ENCODE results near the gene FTCDNL1.

Gene FTCDNL1

DNA sequence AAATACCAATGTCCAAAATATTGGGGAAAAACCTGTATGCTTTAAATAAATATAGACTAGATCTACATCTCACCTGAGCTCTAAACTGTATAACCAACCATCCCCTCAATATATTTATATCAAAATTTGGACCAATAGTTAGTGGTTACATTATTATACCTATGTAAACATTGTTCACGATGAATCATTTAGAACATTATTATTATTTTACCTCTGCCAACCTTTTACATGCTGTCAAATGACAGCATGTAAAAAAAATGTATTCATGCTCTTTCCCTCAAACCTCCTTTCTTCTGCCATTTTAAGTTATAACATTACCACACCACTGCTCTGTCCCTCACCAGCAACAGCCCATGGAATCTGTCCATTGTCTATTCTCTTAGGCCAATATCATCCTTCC lies 9.6 kb downstream of the FTCDNL1 start:
- no peak for DNase-seq

DNA sequence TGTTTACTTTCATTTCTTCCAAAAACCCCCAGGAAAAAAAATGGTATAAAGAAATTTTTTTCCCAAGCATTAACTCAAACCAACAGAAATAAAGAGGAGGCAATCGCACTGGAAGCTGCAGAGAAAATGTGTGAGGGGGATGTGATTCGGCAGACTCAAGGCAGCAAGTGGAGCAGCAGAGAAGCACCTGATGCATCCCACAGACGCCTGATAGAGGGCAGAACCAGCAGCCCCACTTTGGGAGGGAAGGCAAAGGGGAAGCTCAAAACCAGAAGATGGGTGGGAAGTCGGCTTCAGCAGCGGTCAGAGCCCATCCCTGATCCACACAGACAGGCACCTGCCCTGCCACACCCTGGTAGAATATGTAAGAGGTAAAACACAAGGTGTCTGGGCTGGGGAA lies 12.6 kb downstream of the FTCDNL1 start:
- no peak for DNase-seq

DNA sequence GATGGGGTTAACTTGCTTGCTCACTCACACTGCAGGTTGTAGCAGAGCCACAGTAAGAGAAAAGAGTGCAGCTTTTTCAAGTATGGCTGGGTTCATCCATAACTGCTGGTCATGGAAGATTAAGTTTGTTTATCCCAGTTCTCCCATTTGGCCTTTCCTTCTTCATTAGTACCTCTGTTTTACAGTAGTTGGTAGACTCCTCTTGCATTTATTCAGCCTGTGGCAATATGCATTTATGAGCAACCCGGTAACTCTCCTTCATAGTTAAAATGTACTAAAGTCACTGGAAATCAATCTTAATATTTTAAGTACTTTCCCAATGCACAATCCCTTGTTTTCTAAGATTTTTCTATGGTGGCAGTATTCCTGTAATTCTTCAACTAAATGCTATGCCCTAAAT lies 14.0 kb downstream of the FTCDNL1 start:
- DNase-seq, result no peak

DNA sequence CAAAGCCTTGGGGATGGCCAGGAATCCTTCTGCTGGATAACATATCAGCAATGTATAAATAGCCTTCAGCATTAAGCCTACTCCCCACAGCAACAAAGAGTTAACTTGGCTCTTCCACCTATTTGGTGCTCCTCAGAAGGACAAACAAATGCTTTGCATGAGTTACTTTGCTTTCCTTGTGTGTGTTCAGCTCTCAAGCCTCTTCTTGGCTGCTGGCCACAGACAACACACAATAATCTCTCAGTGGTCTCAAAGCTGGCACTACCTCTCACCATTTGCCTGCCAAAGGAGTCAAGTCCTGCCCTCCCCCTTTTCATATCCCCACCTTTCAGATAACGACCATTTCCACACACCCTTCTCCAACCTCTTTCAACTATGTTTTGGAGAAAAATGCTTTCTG lies 17.5 kb downstream of the FTCDNL1 start:
- no peak for DNase-seq

DNA sequence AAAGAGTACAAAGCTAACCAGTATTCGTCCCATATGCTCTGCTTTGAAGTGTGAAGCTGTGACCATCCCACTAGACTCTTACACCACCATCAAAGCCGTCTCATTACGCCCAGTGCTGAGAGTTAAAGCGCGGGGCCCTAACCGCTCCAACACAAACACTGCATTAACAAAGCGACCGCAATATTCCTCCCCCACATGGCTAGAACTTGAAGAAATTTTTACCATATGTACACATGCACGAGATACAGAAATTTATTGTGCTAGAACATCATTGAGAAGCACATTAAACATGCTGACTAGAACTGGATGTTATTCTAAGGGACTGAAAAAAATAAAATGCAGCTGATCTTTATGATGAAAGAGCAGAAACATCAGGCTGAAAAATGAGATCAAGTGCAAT lies 20.5 kb downstream of the FTCDNL1 start:
- no peak for DNase-seq

DNA sequence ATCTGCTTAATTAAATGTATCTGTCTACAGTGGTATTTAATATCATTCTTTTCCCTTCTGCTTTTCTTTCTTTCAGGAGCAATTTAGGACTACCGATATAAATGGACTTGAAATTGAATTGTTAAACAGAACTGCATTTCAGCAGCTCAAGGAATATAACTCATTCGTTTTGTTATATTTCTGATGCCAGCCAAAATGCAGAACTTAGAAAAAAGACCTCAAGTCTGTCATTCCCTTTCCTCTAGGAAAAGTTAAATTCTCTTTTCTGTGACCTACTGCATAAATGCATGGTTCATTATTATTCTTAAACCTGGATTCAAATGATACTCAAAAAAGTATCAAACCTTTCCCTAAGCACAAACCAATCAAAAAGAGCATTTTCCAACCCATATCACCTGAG lies 21.4 kb downstream of the FTCDNL1 start:
- no peak for DNase-seq

DNA sequence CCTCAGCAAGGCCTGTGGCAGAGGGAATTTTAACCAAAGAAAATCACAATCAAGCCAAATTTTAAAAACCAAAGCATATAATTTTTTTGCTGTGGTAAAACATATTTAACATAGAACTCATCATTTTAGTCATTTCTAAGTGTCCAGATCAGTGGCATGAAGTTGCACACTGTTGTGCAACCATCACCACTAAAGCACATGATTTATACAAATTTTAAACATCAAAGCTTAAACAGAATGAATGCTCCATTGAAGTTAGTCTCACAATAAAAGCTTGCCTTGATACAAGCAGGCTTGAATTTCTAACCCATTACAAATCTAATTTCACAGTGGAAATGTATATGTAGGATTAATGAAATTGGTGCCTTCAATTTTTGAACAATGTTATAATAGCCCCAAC lies 31.2 kb downstream of the FTCDNL1 start:
- DNase-seq, result no peak

DNA sequence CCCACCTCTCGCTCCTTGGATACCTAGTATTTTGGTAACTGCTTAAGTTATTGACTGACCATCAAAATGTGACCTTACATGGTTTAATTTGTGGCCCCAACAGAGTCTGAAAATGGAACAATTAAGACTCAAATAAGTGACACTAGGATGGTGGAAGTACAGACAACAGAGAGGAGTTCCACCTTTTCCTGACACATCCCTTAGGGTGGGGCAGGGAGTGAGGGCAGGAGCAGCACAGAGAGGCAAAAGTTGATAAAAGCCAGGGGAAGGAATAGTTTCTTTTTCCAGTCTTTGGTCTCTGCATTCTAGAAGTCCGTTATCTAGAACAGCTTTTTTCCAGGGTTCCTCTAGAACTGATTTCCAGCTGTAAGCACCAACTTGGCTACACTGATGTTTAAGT lies 32.2 kb downstream of the FTCDNL1 start:
- DNase-seq, result no peak

DNA sequence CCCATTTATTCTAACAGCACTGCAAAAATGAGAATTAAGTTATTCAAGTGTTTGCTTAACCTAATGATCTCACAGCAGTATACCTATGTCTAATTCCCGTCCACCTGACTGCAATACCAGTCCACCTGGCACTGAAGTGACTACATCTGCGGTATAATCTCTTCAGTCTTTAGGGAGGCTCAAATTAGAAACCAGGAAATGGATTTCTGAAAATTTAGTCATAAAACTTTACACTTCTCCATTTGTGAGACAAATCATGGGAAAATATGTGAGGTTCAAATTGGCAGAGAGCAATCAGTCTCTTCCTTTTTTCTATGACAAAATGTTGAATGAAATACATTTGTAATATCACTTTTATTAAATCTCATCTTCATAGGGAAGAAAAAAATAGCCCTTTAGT lies 33.0 kb downstream of the FTCDNL1 start:
- no peak for DNase-seq

DNA sequence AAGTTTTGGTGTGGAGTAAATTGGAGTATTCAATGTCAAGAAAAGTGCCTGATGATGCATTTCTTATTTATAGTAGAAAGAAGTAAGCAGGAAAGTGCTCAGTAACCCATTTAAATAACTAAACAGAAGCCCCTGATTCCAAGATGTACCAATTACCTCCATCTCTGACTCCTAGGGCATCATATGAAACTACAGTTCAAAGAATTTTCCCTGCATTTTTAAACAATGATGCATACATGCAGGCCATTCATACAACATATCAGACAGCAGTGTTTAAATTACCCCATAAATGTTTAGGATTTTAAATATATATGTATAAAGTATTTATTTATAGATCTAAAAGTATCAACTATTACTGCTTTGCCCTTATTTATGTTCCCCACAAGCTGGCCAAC lies 36.2 kb downstream of the FTCDNL1 start:
- DNase-seq, result no peak

DNA sequence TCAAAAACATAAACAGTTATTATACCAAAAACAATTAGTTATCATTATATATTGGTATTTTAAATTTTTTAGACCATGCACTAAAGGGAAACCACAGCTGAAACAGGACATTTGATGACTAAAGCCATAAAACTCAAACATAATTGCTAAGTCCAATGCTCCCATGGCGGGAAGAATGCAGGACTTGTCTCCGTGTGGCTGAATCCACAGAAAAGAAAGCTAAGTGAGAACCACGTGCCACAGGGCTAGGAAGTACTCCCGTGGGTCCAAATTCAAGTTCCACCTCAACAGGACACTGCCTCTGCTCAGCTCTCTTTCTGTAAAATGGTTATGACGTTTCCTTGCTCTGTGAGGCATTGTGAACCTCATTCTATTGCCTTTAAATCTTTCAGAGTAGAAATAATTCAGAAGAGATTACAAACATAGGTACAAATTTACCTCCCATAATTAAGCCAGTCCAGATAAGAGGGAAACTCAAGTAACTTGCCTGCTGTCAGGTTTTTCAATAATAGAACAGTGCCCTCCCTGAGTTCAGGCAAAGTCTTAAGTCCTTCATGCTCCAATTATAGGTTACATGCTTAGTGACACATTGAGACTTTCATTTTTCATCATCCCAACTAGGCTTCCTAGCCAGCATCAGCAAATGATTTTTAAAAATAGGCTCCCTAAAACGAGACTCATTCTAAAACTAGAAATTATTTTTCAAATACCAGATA lies 36.7 kb downstream of the FTCDNL1 start:
- DNase-seq, result no peak

DNA sequence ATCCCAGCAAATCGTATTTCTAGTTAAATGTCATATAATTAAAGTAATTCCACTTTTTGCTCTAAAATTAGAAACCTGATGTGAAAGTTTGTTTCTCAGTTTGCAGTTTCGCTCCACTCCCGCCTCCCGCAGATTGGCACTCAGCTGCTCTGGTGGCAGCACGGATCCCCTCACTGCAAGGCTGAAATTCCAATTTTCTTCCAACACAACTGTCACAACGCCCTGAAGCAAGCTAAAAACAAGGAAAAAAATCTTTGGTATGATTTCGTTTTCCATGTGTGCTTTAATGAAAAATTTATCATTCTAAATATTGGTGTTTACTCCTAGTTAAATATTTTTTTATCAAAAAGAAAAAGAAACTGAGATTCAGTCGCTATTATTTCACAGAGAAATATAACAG lies 38.5 kb downstream of the FTCDNL1 start:
- DNase-seq, result no peak

DNA sequence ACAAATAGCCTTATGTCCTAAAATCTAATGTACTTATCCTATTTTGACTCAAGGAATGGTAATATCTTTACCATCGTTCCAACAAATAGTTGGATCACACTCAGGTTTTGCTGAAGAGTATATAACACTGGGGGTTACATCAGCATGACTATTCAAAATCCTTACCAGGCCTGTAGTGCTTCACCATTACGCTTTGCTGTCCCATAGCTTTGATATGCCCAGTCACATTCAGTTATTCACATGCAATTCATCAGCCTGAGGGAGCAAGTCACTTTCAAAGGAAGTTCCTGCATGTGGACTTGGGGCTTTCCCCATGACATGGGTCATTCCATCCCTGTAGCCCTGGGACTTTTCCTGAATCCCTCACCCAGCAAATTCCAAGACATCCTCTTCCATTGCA lies 39.6 kb downstream of the FTCDNL1 start:
- DNase-seq, result no peak

DNA sequence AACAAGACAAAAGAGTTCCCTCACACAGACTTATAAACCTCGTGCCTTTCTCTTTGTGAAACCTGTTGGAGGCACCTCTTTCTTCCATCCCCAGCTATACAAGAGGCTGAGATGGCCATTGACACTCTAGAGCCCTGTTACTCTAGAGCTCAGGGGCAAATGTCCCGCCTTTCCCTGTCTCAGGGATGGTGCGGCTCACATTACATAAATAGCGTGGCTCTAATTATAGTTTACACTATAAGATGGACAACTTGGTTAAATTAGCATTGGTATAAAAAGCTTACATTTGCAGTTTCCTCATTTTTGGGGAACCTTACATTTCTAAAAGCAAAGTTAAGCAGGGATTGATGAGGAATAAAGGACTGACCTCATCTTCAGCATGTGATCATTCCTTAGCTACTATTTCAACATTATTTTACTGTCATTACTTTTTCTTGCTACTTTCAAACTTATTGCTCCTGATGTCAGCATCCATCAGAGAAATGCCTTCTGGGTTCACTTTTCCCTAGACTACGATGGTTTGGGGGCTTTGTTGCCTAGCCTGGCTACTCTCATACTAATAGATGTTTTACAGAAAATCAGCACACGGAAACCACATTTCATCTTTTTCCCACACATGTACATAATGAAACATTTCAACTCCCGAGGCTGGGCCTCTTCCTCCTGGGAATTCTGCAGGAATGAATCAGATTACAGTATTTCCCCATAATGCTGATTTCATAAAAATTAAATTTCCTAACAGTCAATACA lies 40.4 kb downstream of the FTCDNL1 start:
- no peak for DNase-seq

DNA sequence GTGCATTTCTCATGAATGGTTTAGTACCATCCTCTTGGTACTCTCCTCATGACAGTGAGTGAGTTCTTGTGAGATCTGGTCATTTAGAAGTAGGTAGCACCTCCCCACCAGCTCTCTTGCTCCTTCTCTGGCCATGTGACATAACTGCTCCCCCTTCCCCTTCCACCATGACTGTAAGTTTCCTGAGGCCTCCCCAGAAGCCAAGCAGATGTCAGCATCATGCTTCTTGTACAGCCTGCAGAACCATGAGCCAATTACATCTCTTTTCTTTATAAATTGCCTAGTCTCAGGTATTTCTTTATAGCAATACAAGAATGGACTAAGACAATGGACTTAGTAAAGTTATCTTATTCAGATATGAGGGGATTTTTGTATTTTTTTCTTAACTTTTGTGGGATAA lies 43.0 kb downstream of the FTCDNL1 start:
- DNase-seq, result no peak

DNA sequence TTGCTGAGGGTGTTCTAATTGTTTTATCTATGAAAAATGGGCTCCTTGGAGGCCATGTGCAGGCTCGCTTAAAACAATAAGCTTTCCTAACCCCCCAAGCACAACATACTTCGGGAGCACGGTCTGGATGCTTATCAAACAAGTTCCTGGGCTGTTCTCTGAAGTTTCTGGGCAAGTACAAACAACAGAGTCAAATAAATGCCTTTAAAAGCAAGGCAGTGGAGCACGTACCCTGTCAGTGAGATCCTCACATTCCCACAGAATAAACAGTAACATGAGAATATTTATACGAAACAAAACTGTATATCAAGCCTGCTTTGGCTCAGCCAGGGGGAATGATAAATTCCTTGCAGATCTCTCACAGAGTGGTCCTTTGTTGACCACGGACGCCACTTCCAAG lies 44.8 kb downstream of the FTCDNL1 start:
- DNase-seq, result no peak

DNA sequence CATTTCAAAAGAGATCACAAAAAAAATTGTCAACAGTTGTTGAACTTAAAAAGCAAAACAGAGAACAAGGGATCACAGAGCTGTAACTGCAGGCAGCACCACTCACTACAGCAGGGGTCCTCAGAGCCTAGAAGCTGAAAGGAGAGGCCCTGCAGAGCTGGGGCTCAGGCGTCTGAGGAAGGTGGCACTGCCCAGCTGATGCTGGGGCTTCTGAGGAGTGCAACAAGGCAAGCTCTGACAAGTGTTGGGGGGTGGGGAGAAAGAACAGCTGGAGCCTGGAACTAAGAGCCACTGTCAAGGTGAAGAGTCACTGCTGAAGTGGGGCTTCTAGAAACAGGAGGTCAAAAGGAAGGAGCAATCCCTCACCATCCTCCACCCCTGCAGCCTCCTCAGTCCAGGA lies 46.2 kb downstream of the FTCDNL1 start:
- DNase-seq, result no peak

DNA sequence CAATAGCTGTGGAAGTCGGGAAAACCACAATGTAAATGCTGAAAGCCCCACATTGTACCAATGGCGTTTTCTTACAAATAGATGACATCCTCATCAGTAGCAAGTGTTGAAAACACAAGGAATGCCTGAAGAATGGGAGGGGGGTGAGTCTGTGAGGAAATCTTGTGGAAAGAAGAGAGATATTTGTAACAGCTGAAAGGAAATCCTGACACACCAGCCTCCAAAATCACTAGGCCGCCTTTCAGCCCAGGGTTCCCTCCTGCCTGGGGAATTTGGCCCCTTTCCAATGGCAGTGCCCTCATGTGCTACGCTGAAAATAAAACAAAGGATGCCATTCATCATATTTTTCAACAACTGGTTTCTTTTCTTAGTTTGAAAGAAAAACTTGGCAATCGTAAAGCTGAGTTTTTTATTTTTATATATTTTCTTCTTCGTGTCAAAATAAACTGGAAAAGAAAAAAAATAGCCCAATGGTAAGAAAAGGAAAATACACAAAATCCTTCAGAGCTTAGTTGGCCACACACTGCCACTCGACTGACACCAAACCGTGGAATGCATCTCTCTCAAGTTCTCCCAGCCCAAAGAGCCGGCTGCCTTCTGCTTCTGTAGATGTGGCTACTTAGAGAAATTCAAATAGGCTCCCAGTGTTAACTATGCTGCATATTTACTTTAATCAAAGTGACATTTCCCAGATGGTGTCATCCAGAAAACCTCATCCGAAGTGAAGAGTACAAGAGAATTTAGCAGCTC lies 52.0 kb downstream of the FTCDNL1 start:
- DNase-seq, result no peak

DNA sequence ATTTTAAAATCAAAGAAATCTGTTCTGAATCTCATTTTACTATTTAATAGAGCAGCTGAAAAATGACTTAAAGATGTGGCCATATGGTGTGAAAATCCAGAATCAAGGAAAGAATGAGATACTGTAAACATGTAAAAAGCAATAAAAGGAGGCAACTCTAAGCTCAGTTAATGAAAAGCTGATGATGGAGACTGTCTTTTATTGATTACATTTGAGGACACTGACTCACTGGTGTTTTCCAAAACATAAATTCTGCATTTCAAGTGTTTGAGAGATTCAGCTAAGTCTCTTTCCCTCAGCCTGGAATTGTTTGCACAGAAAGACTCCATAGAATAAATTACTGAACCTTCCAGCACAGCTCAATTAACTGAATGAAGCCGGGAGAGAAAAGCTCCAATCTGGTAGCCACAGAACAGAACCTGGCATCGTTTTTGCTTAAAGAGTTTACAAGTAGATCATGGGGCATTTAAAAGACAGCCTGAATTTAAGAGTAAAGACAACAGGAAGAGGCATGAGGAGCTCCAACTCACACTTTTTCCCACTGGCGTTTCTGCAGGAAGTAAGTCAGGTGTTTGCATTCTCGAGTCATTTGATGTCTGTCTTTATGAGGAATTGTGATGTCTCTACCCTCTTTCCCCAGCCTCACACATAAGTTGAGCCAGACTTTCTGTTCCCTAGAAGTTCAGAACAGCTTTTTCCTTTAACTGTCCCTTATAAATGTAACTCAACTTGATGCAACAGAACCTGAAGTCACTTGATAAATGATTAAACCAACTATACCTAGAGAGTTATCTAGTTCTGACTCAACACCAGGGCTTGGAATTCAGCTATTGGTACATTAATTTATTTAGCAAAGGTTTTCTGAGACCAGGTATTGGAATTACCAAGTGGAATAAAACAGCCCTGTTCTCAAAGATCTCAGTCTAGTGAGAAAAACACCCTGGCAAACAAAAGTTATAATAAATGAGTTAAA lies 53.3 kb downstream of the FTCDNL1 start:
- no peak for DNase-seq

DNA sequence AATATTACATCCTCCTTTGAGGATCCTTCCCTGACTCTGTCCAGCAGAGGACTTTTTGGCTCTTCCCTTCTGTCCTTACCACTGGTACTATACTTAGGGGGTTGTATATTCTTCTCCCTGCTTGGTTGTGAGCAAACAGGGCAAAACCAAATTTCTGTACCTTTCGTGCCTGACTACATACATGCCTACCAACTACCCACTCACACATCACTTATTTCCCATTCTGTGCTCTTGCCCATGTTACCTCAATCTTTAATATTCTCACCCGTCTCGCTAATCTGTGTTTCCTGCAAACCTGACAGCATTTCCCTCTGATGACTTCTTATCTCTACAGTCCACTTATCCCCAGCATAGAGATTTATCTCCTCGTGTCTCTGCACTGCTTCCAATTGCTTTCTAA lies 58.6 kb downstream of the FTCDNL1 start:
- no peak for DNase-seq

DNA sequence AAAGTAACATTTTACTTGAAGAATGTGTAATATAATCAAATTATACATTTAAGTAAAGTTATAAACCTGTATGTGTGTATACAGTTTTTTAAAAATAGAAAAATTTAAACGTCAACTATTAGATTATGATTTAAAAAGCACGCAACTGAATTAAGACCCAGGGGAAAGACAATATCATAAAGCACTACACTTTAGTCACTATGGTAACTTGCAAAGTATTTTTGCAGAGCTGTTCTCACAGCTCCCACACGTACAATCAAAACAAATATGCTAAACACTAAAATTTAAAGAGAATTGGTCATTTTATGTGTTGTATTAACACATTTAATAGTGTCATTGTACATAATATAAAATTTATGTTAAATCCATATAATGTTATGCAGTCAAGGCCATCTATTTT lies 59.7 kb downstream of the FTCDNL1 start:
- no peak for DNase-seq

DNA sequence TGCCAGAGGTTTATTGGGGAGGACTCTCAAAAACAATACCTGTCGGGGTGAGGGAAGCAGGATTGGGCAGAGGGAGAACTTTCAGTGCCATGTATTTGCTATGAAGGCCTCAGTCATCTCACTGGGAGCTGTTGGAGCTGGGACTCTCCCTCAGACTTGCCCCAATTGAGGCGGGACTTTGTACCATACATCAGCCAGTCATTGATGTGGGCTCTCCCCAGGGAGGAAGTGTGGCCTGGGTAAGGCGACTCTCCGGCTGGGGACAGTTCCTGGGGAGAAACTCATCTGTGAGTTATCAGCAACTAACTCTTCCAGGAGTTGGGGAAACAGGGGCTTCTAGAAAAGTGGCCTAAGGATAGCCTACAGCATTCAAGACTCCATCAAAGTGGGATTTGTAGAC lies 66.5 kb downstream of the FTCDNL1 start:
- no peak for DNase-seq

DNA sequence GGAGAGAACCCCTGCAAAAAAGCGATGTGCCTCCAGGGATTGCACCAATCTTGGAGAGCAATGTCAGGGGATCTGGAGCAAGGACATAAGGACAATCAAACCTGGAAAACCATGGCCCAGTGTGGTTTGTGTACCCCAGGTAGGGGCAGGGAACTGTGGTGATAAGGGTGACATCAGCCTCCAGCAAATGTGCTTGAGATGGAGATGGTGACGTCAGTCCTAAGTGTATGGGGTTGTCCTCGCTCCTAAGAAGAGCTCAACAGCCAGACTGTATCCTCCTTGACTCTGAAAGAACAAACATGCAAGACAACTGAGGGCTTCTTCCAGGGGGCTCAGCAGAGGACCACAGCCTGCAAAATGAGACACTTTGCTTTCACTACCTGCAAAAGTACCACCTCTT lies 71.4 kb downstream of the FTCDNL1 start:
- DNase-seq, result no peak
